Measurements from ENCODE around the gene TLK2.
"Not testable (repeated sequence)": the region's sequence is repeated elsewhere in the genome, so short reads cannot be mapped to it uniquely, and the experiment has no call there.

Gene TLK2

DNA sequence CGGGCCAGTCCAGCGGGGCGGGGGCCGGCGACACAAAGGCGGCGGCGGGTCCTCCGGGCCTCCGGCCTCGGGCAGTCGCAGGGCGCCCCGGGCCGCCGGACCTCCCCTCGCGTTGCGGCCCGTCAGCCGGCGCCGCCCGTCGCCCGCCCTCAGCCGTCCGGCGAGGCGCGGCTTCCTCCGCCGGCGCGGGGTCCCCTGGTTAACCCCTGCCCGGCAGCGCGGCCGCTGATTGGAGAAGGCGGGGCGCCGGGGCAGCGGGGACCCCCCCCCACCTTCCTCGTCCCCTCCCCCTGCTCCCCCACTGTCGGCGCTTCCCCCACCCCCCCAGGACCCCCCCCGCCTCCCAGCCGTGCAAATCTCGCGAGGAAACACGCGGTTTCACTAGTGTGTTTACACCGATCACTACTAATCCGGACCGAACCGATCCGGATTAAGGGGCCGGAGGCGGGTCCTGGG is at the start of gene TLK2:
Gene TLK2, plus strand, starts transcription at position 402 of the 456 bp plus-strand sequence. CDS start 2,301 bp downstream, outside the sequence.
- peak; percentile 63 to 64 for DNase-seq (ENCODE audit: low read depth in 2 of 2)

GRCh38 chr17:62435251-62435650 is 43.4 kb upstream of the TLK2 start:
- DNase-seq (ENCODE audit: low read depth in 2 of 2), result not testable (repeated sequence)

DNA sequence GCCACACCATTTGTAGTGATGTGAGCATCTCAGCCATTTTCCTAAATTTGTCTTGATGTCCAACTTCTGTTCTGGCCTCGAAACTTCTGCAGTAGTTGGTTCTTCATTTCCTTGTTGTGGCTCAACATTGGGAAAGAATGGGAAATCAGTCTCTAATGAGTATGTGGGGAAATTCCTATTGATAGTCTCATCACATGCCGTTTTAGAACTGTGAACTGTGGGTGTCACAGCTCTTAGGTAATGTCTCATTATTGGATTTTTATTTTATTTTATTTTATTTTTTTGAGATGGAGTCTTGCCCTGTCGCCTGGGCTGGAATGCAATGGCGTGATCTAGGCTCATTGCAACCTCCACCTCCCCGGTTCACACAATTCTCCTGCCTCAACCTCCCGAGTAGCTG is 37.4 kb upstream of the TLK2 start:
- DNase-seq (ENCODE audit: low read depth in 2 of 2), result not testable (repeated sequence)

DNA sequence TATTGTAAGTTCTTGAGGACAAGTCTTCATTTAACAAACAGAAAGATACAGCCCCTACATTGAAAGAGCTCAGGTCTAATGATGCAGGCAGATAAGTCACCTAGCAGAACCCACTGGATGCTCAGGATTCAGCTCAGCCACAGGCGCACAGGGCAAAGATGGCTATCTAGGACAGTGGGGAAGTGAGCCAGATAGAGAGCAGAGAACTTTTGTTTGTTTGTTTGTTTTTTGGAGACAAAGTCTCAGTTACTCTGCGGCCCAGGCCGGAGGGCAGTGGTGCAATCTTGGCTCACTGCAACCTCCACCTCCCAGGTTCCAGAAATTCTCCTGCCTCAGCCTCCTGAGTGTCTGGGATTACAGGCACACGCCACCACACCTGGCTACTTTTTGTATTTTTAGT is 34.6 kb upstream of the TLK2 start:
- DNase-seq (ENCODE audit: low read depth in 2 of 2), result no peak

- not testable (repeated sequence) for DNase-seq (ENCODE audit: low read depth in 2 of 2)
These were observed 32.8 kb upstream of the TLK2 start for GRCh38 chr17:62445791-62446190.

DNA sequence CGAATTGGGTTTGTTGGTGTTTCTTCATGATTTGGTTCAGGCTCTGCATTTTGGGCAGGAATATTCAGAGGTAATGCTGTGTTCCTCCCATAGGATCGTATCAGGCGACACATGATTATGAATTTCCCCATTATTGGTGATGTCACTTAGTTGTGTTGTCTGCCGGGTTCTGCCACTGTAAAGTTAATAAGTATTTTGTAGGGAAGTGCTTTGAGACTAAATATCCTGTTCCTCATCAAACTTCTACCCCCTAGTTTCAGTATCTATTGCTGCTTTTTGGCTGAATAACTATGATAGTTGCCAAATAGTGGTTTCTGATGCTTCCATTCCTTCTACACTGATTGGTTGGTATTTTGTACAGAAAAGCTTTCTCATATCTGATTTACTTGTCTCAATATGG is 26.4 kb upstream of the TLK2 start:
- not testable (repeated sequence) for DNase-seq (ENCODE audit: low read depth in 2 of 2)

GRCh38 chr17:62453041-62453440 is 25.6 kb upstream of the TLK2 start:
- DNase-seq (ENCODE audit: low read depth in 2 of 2), result not testable (repeated sequence)

DNA sequence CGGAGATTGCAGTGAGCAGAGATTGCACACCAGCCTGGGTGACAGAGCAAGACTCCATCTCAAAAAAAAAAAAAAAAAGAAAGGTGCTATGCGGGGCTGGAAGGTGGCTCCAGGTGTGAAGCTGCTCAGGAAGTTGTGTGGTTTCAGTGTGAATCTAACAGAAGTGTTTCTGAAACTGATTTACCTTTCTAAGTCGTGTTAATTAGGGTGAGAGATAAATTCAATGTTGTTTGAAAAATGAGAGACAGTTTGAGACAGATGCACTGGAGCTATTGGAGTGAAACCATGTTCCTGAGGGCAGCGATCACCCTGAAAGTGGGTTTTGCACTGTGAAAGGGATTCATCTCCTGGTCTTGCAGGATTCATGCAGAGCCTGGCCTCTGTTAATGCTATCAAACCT is 25.0 kb upstream of the TLK2 start:
- DNase-seq (ENCODE audit: low read depth in 2 of 2), result not testable (repeated sequence)

GRCh38 chr17:62454111-62454510 is 24.5 kb upstream of the TLK2 start:
- DNase-seq (ENCODE audit: low read depth in 2 of 2), result not testable (repeated sequence)

DNA sequence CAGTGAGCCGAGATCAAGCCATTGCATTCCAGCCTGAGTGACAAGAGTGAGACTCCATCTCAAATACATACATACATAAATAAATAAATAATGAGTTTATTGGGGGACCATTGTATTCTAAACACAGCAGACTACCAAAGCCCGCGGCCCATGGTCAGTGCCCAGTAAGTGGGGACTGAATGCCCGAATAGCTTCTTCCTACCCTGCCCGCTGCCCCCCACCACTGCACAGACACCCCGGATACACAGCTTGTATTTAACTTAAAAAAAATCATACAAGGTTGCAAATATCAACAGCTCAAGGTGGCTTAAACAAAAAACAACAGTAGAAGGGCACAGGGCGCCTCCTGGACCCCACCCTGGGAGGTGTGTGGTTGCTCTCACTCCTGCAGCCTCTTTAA is 22.6 kb upstream of the TLK2 start:
- no peak for DNase-seq (ENCODE audit: low read depth in 2 of 2)

DNA sequence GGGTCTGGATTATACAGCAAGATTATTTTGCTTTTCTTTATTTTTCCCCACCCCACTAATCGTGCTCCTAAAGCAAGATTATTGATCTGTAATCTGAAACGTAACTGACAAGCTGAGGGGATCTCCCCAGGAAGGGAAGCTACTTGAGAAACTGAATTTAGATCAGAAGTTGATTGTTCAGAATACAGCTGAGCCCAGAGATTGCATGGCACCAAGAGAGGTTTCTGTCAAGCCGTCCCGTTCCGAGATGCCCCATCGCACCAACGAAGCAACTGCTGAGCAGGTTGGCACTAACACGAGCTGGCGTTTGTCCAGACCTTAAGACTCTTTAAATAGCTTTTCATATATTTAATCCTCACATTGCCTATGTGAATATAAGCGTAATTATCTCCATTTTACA is 20.1 kb upstream of the TLK2 start:
- not testable (repeated sequence) for DNase-seq (ENCODE audit: low read depth in 2 of 2)

GRCh38 chr17:62464422-62464821 is 14.2 kb upstream of the TLK2 start:
- DNase-seq (ENCODE audit: low read depth in 2 of 2), result not testable (repeated sequence)

GRCh38 chr17:62465271-62465670 is 13.4 kb upstream of the TLK2 start:
- DNase-seq (ENCODE audit: low read depth in 2 of 2), result not testable (repeated sequence)

- DNase-seq (ENCODE audit: low read depth in 2 of 2), result peak; percentile 31 to 49
These were observed 7.8 kb upstream of the TLK2 start for GRCh38 chr17:62470666-62471379.

DNA sequence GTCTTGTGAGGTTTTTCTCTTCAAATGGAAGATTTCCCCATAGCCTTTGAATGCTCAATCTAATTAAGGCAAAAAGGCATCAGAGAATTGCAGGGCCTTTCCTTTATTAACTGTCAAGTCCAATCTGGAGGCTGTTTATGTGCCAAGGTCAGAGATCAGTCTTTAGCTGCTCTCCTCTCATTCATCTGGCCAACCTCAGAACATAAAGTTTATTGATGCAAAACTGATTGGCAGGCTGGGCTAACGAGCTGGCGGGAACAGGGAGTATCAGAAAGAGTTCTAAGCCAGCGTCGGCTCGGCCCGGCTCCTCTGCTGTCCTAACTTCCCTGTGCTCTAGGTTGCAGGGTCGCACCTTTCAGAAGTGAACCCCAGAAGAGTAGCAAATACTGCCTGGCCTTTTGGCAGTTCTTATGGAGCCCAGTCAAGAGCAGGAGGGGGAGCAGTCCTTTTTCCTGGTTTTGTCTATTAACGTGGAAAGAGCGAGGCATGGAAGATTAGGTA is 7.2 kb upstream of the TLK2 start:
- not testable (repeated sequence) for DNase-seq (ENCODE audit: low read depth in 2 of 2)

GRCh38 chr17:62473030-62473982 is 5.3 kb upstream of the TLK2 start:
- DNase-seq (ENCODE audit: low read depth in 2 of 2), result not testable (repeated sequence)

DNA sequence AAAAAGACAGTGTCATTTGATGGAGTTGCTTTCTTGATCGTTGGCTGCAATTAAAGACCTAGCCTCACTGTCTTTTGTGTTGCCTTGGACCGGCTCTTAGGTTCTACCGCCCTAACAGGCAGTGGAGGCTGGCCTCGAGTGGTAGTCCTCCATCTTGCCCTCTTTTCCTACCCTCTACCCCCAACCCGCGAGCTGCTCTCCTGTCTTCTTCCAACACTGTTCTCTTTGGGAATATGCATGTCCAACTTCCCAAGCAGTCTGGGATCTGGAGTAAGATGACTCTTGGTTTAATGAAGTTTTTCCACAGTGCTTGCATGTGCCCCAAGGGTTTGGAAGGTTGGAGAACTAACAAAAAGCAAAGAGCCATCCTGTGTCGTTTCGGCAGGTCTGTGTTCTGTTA is 1.5 kb upstream of the TLK2 start:
- DNase-seq (ENCODE audit: low read depth in 2 of 2), result not testable (repeated sequence)

DNA sequence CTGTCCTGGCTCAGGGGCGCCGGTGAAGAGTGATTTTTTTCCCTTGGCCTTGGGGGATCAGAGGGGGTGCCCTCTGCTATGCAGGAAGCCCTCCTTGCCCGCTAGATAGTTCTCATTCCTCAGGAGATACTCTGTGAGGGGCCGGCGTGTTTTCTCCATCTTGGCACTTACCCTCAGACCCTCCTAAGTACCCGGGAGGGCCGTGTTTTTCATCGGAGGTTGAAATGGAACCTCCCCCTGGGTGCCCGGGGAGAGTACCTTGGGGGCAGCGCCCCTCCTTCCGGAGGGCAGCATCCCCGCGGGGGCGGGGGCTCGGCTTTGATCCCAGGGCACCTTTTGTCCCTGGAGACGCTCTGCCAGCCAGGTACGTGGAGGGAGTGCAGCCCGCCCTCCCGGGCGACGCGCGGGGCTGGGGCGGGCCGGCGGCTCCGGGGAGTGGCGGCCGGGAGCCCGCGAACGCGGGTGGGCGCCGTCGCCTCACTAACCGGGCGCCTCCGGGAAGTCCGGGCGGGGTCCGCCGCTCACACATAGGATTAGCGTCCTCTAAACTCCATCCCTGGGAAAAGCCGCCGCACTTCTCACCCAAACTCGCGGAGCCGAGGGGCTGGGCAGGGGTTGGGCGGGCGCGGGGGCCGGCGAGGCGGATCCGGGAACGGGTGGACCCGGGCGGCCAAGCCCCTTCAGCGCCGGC is 762 bp upstream of the TLK2 start:
- peak in 1 of 2 donors; percentile 11 for DNase-seq (ENCODE audit: low read depth in 2 of 2)

DNA sequence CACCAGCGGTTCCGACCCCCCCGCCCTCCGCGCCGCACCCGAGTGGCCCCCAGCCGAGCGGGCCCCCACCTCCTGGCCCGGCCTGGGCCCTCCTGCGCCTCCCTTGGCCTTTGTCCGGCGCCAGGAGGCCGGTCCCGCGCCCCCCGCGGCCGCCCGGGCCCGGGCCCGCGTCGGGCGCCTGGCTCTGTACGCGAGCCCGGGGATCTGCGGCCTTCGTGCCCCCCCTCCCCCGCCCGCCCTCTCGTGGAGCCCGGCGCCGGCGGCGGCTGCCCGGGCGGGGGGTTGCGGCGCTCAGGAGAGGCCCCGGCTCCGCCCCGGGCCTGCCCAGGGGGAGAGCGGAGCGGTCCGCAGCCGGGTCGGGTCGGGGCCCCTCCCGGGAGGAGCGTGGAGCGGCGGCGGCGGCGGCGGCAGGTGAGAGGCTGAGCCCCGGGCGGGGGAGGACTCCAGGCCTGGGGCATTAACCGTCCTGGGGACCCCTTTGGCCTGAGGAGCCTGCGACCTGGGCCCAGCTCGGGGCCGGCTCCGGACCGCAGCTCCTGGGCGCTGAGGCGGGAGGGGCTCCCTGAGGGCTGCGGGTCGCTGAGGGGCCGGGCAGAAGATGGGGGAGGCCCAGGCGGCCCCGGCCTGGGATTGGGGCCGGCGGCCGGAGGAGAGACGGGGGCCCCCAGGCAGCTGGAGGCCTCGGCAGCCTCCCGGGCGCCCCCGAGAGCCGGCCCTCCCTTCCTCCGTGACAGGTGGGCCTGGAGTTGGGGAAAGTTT is 434 bp downstream of the TLK2 start:
- peak; percentile 4 to 27 for DNase-seq (ENCODE audit: low read depth in 2 of 2)

DNA sequence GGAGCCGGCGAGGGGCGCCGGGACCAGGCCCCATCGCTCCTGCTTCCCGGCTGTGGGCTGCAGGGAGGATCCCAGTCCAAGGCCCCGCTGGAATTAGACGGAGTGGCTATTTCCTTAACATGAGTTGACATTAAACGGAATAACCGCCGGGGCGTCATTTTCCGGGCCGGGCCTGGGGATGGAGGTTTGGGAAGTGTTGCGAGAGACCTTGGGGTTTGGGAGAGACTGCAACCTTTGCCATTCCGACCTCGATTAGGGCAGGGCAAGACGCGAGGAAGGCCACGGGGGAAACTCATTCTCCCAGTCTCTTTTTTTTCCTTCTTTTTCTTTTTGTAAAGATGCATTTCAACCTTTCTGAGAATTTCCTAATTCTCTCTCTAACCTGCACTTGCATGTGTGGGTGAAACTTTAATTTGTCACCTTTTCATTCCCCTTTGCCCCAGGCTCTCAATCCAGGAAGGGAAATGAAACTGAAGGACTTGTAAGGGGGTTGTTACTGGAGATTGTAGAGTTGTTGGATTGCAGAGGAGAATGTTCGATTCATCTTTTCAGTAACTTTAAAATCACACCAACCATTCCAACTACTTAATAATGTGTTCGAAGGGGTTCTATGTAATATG is 1.1 kb downstream of the TLK2 start:
- DNase-seq (ENCODE audit: low read depth in 2 of 2), result not testable (repeated sequence)

Data from activated CD4-positive, alpha-beta T cell treated with anti-CD3 and anti-CD28 coated beads for 24 hours (primary cell).